HG03103 (cell line): ENCODE data around the gene LRCH4.

Experiments
- ATAC-seq: cut with Tn5 transposase; IDR thresholded peaks from one replicate; pipeline ENCODE4 v1.9.1; 2021; ENCODE audit warnings: low read depth; ENCODE audit not compliant: unreplicated experiment

The LRCH4 gene

DNA sequence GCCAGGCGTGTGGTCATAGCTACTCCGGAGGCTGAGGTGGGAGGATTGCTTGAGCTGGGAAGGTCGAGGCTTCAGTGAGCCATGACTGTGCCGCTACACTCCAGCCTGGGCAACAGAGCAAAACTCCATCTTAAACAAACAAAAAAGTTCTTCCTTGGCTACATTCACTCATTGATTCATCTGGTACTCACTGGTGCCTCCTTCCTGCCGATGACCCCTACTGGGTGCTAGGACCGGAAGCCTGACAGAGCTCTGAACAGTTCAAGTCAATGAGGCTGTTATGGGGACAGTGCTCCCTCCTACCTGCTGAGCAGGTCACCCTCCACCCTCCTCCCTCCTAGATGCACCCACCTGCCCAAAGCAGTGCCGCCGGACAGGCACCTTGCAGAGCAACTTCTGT lies 21.2 kb upstream of the LRCH4 start:
- no peak for ATAC-seq

- ATAC-seq: no peak
Measured at GRCh38 chr7:100606313-100606712, 20.4 kb upstream of the LRCH4 start.

DNA sequence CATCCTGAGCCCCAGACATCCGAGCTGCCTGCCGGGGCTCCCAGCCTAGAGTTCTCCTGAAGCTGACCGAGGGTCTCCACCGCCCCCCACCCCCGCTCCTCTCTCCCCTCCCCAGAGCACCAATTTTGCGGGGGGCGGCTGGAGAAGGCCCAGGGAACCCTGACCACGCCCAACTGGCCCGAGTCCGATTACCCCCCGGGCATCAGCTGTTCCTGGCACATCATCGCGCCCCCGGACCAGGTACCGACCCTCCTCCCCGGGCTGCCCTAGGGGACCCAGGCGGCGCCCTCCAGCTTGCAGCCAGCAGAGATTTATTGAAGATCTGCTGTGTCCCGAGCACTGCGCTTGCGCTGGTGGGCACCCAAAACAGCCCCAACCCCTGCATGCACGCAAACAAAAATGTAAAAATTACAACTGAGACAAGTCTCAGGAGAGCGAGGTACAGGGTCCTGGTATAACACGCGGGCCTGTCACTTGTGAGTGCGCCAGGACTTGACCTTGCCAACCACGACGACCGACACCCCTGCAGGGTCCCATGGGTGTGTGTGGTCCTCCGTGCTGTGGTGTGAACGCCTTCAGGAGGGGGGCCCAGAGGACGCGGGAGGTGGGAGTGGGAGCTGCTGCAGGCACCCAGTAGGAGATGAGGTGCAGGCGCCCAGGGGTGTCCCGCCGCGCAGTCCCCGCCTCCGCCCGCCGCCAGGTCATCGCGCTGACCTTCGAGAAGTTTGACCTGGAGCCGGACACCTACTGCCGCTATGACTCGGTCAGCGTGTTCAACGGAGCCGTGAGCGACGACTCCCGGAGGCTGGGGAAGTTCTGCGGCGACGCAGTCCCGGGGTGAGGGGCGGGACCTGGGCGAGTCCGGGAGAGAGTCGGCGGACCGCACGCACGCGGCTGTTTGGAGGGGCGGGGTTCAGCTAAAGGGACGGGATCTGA lies 19.3 kb upstream of the LRCH4 start:
- ATAC-seq: no peak

DNA sequence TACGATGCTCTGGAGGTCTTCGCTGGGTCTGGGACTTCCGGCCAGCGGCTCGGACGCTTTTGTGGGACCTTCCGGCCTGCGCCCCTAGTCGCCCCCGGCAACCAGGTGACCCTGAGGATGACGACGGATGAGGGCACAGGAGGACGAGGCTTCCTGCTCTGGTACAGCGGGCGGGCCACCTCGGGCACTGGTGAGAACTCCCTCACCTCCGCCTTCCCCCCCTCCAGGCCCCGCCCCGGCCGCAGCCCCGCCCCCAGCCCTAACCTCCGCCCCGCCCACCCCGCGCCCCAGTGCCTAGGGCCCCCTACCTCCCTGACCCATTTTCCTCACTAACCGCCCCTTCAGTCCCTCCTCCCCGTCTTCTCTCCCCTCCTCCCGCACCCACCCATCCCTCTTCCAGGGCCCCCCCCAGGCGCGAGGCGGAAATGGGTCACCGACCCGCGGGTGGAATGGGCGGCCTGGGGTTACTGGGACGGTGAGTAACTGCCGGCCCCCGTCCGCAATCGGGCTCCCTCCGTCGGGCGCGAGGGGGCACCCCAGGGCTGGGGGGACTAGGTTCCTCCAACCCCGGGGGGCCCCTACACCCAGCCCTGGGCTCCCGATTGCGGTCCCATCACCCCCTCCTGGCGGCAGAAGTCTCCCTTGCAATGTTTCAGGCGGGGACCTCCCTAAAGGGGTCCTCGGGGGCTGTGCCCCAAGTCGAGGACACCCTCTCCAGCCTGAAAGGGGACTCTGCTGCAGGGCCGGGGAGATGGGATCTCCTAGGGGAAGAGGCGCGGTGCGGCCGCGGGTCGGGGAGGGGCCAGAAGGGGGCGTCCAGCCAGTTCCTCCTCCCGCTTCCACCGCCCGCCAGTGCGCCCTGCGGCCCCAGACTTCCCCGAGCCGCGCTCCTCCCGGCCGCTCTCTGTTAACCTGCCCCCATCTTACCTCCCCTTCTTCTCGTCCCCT lies 18.4 kb upstream of the LRCH4 start:
- no peak for ATAC-seq

GRCh38 chr7:100603726-100604027 lies 17.7 kb upstream of the LRCH4 start:
- no peak for ATAC-seq

DNA sequence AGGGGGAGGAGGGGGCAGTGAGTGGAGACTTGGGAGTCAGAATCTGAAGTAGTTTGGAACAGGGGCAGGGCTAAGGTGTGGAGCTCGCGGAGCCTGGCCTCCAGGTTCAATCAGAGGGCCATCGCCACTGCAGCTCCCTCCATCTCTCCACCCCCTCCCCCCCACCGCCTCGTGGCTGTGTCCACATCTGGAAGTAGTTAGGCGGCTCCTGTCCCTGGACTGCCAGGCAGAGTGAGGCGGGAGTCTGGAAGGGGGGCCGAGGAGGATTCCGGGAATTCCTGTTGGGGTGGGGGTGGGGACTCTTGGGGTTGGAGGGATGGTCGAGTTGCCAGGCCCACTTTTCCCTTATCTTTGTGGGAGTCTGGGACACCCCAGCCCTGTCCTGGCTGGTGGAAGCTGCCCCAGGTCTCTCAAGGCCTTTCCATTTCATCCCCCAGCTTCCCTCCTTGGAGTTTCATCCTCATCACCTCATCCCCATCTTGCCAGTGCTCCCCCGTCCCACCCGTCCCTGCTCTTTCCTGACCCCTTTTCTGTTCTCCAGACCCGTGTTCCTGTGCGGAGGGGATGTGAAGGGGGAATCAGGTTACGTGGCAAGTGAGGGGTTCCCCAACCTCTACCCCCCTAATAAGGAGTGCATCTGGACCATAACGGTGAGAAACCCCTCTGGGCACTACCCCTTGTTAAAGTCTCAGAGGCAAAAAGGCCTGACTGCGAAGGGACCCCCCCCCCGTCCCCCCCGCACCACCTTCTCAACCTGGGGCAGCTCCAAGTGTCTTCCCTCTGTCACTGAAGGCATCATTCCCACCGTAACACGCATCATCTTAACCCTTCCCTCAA lies 17.2 kb upstream of the LRCH4 start:
- ATAC-seq: no peak

GRCh38 chr7:100600730-100601038 lies 14.8 kb upstream of the LRCH4 start:
- ATAC-seq: no peak

DNA sequence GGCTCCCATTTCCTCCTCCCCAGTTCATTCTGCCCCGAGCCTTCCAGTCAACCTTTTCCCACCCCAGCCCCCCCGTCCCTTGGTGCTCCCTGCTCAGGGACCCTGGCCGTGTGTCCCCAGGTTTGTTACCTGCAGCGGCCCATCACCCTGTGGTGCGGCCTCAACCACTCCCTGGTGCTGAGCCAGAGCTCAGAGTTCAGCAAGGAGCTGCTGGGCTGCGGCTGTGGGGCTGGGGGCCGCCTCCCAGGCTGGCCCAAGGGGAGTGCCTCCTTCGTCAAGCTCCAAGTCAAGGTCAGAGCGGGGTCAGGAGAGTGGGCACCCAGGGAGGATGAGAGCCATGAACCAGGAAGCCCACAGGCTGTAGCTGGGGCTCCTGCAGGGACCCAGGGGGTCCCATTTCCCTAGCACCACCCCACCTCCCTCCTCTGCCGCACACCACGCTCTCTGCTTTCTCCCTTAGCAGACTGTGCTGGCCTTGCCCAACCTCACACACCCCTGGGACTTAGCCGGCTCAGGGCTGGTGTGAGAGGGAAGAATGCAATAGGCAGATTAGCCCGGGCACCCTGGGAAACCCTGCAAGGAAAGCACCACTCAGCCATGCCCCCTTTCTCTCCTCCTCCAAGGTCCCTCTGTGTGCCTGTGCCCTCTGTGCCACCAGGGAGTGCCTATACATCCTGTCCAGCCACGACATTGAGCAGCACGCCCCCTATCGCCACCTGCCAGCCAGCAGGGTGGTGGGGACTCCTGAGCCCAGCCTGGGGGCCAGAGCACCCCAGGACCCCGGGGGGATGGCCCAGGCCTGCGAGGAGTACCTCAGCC lies 14.2 kb upstream of the LRCH4 start:
- ATAC-seq: no peak

DNA sequence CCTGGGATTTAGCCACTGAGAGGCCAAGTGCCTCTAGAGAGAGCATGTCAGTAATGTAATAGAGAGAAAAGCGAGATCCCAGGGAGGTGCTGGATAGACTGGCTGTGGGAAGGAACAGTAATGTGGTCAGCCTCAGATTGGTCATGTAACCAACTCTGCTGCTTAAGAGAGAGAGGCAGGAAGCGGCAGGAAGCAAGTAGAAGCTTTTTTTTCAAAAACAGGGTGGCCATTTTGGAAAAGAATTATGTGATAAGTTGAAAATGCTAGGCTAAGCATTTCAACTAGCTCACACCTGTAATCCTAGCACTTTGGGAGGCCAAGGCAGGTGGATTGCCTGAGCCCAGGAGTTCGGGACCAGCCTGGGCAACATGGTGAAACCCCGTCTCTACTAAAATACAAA lies 12.5 kb upstream of the LRCH4 start:
- no peak for ATAC-seq

DNA sequence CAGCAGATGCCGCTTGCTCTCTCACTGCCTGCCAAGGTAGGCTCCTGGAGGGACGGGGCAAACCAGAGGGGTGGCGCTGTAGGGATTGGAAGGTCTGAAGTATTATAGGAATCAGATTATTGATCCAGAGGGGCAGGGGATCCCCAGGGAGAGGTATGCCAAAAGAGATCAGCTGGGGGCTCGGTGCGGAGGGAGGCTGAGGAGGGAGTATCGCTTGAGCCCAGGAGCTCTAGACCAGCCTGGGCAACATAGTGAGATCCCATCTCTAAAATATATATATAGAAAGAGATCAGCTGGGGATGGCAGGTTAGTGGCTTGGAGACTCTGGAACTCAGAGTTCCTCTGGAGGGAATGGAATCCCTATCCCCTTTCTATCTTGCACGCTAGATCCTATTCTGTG lies 9.3 kb upstream of the LRCH4 start:
- ATAC-seq: no peak

DNA sequence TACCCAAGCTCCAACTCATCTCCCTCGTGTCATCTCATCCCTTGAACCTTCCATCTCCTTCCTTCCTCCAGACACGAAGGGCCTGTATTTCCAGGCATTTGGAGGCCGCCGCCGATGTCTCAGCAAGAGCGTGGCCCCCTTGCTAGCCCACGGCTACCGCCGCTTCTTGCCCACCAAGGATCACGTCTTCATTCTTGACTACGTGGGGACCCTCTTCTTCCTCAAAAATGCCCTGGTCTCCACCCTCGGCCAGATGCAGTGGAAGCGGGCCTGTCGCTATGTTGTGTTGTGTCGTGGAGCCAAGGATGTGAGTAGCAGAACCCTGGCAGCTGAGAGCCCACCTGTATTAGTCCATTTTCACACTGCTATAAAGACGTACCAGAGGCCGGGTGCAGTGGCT lies 5.7 kb upstream of the LRCH4 start:
- no peak for ATAC-seq

DNA sequence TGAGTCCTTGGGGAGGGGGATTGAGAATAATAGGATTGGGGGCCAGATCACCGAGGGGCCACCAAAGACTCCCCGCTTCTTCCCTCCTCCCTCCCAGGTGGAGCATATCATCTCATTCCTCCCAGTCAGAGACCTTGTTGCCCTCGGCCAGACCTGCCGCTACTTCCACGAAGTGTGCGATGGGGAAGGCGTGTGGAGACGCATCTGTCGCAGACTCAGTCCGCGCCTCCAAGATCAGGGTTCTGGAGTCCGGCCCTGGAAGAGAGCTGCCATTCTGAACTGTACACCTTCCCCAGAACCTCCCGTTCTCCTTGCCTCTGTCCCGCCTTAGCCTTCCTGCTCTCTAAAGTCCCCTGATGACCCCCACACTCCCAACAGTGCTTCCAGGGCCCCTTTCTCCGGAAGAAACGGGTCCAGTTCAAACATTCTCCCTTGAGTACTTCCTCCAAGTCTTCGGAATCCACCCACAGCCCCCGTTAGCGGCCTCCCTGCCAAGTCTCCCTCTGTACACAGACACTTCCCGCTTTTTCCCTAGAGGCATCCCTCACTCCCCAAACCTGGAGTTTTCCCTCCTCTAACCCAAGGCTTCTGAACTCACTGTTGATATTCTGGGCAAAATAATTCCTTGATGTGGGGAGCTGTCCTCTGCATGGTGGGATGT lies 4.3 kb upstream of the LRCH4 start:
- ATAC-seq: no peak

DNA sequence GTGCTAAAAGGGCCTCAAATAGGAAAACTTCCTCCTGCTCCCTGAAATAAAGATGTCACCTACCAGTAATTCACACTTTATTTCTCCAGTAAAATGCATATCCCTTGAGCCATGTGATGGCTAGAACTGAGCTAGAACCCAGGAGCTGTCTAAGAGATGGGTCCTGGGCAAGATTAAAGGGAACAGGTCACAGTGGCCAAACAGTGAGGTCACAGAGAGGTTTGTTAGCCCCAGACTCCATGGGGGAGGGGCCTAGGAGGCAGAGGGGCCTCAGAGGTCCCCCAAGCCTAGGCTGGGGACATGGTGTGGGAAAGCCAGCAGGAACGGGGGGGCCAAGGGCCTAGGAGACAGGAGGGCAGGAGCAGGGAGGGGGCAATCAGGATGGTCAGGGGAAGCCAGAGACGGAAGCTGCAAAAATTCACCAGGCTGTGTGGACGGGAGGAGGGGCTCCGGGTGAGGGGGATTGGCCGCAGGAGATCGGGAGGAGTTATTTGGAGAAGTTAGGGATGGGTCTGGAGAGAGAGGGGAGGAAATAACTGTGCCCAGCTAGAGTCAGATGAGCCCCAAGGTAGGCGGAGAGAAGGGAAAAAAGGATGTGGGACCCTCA lies 3.5 kb upstream of the LRCH4 start:
- no peak for ATAC-seq

DNA sequence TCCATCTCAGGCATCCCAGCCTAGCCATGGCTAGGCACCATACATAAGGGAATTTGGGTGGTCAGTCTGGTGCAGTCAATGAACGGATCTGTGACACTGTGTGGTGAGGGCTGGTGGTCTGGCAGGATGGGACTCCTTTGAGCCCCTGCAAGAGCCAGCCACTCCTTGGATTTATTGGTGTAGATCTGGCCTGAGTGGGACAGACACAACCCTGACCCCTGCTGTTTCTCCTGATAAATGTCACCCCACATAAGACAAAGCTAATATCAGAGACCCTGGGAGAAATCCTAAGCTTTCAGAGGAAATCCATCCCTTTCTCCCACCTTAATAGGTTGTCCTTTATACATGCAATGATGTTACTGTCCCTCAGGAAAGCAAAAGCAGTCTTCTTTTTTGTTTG lies 2.5 kb upstream of the LRCH4 start:
- no peak for ATAC-seq

GRCh38 chr7:100586266-100587025 lies 517 bp upstream of the LRCH4 start, which contains the start of gene FBXO24:
FBXO24 (plus strand) TSS chr7:100586328; CDS start chr7:100586626, 298 bp downstream.
- peak; percentile 81 for ATAC-seq

DNA sequence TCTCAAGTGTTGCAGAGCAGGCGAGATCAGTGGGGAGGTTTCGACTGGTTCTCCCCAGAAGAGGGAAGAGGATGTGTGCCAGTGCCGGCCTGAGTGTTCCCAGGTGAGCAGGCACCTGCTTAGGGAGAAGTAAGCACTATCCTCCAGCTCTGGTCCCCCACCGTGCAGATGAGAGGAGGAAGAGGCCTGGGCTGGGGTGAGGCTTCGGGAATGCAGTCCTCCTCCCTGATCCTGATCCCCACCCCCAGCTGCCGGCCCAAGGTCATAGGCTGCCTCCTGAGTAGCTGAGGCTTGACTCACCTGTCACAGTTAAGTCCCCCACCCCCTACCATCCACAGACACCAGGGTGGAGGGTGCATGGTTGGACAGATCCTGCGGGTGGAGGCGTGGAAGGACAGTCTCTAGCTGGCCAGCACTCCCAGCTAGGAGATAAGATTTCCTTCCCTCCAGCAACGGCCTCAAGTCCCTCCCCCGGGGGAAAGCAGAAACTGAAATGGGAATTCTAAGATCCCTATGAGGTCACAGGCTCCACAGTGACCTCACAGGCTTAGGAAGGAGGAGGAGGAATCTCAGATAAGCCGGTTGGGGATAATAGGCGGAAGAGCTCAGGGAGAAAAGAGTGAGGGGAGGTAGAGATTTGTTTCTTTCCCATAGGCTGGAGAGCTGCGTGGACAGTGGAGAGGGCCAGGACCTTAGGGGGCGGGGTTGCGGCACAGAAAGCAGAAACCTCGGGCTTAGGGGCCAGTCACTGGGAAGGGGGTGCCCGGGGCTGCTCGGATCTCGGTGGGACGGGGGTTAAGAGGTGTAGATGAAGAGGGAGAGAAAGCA lies 1.0 kb downstream of the LRCH4 start:
- no peak for ATAC-seq

DNA sequence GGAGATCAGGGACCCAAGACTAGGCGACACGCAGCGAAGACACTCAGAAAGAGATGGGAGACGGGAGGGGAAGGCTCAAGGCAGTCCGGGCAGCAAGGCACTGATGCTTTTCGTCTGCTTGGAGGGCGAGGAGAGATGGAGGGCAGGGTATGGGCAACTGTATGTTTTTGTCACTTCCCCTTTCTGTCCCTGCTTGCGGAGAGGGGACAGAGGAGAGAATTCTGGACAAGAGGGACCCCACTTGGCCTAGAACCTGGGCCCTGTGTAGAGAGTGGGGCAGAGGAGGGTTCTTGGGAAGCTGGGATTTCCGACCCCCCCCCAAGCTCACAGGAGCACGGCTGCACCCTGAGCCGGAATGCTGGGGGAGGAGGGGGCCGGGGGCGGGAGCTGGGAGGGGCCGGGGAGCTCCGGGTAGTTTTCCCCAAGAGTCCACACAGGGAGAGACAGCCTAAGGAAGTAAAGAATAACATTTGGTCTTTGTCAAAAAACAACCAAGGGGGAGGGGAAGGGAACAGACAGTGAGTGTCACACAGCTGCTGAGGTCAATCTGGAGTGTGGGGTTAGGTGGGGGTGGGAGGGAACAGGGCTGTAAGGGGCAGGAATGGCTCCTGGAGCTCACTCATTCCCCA lies 1.8 kb downstream of the LRCH4 start:
- ATAC-seq: no peak
